NB4 (cell line): ENCODE results near the gene DICER1.
A peak's percentile ranks its signal among the peaks of the same experiment; 100 is the strongest.

Source experiments
- DNase-seq: peaks from one replicate; pipeline ENCODE4 v3.0.0; 2010; ENCODE audit warnings: low read depth
- H3K4me3 ChIP-seq: one replicate; pipeline ENCODE4 v1.5.1; 2011; ENCODE audit warnings: mild to moderate bottlenecking, low read depth, low read length, moderate library complexity
- MYC ChIP-seq: IDR thresholded peaks from 2 replicates; pipeline ENCODE4 v1.6.1; 2011; ENCODE audit warnings: low read depth, low read length
- POLR2A ChIP-seq: IDR thresholded peaks from 2 replicates; pipeline ENCODE4 v1.6.1; 2011; ENCODE audit warnings: mild to moderate bottlenecking; ENCODE audit not compliant: insufficient read length; ENCODE audit errors: extremely low read depth
- TF ChIP-seq, protein P1 (sequence below): IDR thresholded peaks from 2 replicates; pipeline ENCODE4 v1.6.1; 2011; ENCODE audit warnings: low read depth, low read length
- TF ChIP-seq, protein P2 (sequence below): IDR thresholded peaks from one replicate; pipeline ENCODE4 v1.5.1; 2012; ENCODE audit warnings: low read depth, low read length

The DICER1 gene

GRCh38 chr14:95147597-95147996, 9.7 kb downstream of the DICER1 start:
- no peak overlapping the region for H3K4me3 ChIP-seq
- peak; percentile 9 for DNase-seq
- TF ChIP-seq MYC (no peak), POLR2A (no peak)
- TF ChIP-seq, protein P1, sequence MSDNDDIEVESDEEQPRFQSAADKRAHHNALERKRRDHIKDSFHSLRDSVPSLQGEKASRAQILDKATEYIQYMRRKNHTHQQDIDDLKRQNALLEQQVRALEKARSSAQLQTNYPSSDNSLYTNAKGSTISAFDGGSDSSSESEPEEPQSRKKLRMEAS = no peak
- TF ChIP-seq, protein P2, sequence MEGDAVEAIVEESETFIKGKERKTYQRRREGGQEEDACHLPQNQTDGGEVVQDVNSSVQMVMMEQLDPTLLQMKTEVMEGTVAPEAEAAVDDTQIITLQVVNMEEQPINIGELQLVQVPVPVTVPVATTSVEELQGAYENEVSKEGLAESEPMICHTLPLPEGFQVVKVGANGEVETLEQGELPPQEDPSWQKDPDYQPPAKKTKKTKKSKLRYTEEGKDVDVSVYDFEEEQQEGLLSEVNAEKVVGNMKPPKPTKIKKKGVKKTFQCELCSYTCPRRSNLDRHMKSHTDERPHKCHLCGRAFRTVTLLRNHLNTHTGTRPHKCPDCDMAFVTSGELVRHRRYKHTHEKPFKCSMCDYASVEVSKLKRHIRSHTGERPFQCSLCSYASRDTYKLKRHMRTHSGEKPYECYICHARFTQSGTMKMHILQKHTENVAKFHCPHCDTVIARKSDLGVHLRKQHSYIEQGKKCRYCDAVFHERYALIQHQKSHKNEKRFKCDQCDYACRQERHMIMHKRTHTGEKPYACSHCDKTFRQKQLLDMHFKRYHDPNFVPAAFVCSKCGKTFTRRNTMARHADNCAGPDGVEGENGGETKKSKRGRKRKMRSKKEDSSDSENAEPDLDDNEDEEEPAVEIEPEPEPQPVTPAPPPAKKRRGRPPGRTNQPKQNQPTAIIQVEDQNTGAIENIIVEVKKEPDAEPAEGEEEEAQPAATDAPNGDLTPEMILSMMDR = no peak

DNA sequence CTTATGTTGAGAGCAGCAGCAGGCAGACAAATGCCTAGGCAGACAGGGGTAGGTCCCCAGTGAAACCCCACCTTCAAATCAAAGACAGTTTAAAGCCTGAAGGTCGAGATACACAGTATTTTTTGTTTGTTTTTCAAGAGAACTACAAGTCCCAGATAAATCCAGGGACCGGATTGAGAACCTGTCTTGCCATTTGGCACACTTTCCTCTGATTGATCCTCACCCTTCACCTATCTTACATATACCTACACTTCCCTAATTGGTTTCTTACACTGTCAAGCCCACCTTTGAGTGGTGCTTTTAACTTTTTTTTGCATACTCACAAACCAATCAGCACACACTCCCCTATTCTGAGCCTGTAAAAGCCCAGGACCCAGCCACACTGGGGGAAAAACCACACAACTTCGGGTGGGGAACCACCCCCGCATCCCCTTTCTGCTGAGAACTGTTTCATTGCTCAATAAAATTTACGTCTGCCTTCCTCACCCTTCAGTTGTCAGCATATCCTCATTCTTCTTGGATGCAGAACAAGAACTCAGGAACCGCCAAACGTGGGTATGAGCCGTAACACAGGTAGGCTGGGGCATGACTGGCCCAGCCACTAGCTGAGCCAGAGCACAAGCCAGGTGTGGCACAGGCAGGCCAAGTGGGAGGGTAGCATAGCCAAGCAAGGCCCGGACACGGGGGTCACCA, 11.1 kb downstream of the DICER1 start:
- no peak for TF ChIP-seq MYC
- TF ChIP-seq POLR2A = no peak
- TF ChIP-seq, protein P2 = no peak
- TF ChIP-seq, protein P1 = no peak
- H3K4me3 ChIP-seq = no peak overlapping the region
- peak; percentile 52 for DNase-seq

DNA sequence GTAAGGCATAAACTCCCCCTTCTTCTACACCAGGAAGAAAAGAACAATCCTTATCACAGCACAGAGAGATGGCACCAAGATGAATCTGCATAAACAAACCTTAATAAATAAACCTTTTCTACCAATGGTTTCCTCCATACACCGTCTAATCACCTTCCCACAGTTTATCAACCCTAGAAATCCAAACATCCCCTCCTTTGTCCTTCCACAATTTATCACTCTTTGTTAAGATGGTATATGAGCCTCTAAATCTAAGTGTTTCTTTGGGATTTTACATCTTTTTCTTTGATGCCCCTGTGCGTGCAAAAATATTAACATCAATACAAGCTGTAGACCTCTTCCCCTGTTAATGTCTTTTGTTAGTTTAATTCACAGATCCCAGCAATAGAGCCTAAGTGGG, 12.5 kb downstream of the DICER1 start:
- DNase-seq = no peak
- TF ChIP-seq POLR2A (no peak), MYC (no peak)
- TF ChIP-seq, protein P2 = no peak
- H3K4me3 ChIP-seq = no peak overlapping the region

- peak; percentile 34 for DNase-seq
- TF ChIP-seq POLR2A = no peak
- TF ChIP-seq, protein P1 = no peak
- no peak for TF ChIP-seq MYC
- TF ChIP-seq, protein P2 = no peak
- peak overlapping the region; percentile 7 for H3K4me3 ChIP-seq
These were observed 13.3 kb downstream of the DICER1 start for GRCh38 chr14:95143808-95144620.

DNA sequence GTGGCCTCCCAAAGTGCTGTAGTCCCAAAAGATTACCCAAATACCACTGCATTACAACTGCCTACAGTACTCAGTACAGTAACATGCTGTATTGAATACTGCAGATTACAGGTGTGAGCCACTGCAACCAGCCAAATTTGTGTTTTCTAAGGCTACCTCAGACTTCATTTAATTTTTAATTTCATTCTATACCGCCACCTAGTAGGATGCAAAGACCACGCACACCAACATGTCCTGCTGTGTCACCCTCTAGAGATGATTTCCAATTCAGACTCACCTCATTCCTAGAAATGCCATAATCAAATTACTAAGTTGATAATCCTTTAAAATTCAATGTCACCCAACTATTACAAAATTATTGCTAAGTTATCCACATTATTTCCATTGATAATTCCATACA, 15.1 kb downstream of the DICER1 start:
- H3K4me3 ChIP-seq = no peak overlapping the region
- TF ChIP-seq, protein P2 = no peak
- no peak for TF ChIP-seq MYC
- TF ChIP-seq POLR2A = no peak
- TF ChIP-seq, protein P1 = no peak
- no peak for DNase-seq

GRCh38 chr14:95141684-95142083, 15.6 kb downstream of the DICER1 start:
- no peak overlapping the region for H3K4me3 ChIP-seq
- DNase-seq = no peak
- TF ChIP-seq, protein P2 = no peak
- TF ChIP-seq, protein P1 = no peak
- TF ChIP-seq POLR2A (no peak), MYC (no peak)
